Daoy (cell line): Measurements from ENCODE around the gene HTRA3. TPM values are rescaled to one million over a fixed set of nuclear protein-coding genes. Genes with fewer than 3 reads are reported as not detected.

Experiments used
- DNase-seq: peaks from one replicate; pipeline ENCODE4 v3.0.0-alpha.2; 2015; ENCODE audit warnings: low read depth
- total RNA-seq: library from RNA; depleted of rRNA; stranded (reverse); fragments of >200 nt; shearing (Covaris generic); gene quantifications from 2 replicates; pipeline ENCODE4 v1.2.3, GENCODE V29; 2014

The HTRA3 gene
- total RNA-seq, 1 experiment from 2014 or later = 0.11 TPM

DNA sequence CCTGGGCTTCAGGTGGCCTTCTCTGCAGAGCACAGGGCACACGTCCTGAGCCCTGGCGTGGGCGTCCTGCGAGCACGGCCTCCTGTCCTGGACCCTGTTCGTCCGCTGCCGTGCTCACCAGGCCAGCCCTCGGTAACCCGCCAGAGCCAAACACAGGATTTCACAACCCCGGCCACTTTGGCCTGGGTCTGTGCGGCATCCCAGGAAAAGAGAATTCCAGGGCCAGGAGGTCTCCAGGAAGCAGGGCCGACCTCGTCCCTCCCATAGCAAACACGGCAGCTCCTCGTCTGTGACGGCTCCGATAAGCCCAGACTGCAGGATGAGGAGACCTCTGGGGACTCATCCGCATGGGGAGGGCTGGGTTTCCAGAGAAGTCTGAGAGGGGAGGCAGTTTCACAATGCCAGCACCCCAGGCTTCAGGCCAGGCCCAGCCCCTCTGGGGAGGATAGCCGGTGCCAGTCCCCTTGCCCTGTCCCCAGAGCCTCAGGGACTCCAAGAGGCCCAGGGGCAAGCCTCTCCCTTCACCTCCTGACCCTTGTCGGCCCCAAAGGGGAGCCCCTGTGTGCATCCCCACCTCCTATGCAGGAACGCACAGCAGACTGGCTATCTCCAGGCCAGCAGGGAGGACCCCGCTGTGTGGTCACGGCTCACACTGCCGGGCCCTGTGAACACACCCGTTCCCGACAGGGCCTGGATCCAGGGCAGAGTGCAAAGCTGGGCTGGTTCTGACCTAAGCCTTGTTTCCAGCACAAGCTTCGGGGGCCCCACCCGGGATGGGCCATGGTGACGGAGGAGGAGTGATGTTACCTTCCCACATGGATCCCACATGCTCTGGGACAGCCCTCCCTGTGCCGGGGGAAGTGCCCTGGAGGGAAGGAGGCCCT, 22.3 kb upstream of the HTRA3 start:
- no peak for DNase-seq

DNA sequence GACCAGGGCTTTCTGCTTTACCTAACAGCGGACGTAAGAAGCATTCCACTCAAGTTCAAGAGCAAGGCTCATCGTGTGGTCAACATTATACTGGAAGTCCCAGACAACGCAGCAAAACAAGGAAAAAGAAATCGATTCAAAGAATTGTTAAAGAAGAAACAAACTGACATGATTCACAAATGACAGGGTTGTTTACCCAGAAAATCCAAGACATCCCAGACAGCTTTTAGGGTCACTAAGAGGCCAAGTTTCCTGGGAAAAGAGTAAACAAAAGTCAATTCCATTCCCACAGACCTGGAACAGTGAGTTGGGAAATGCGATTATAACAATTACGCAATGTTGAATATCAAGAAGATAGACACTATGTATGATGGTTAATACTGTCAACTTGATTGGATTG, 21.5 kb upstream of the HTRA3 start:
- no peak for DNase-seq

DNA sequence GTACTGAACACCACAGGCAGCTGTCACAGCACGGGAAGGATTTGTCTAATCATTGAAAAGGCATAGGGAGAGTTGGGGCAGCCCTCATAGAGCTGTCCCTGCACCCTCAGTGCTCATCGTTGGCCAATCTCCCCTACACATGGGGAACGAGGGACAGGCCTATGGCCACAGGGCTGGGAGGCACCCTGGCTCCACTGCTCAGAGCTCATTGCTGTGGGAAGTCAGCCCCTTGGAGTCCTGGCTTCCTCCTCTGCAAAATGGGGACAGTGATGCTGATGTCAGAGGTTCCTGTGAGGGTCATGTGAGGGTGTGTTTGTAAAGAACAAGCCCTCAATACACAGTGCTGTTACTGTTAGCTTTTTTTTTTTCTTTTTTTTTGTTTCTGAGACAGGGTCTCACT, 19.3 kb upstream of the HTRA3 start:
- no peak for DNase-seq

DNA sequence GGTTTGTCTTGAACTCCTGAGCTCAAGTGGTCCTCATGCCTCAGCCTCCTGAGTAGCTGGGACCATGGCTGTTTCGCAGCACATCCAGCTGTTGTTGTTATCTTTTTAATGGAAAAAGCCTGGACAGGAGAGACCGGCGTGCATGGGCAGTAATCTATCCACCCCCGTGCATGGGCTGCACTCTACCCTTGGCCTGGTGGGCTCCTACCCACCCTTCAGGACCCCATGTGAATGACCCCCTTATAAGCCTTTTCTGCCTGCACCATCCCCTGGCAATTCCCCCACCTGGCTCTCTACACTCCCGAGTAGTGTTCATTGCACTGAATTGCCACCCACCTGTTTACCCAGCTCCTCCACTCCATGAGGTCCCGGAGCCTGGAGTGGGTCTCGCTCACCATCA, 18.9 kb upstream of the HTRA3 start:
- DNase-seq = no peak

DNA sequence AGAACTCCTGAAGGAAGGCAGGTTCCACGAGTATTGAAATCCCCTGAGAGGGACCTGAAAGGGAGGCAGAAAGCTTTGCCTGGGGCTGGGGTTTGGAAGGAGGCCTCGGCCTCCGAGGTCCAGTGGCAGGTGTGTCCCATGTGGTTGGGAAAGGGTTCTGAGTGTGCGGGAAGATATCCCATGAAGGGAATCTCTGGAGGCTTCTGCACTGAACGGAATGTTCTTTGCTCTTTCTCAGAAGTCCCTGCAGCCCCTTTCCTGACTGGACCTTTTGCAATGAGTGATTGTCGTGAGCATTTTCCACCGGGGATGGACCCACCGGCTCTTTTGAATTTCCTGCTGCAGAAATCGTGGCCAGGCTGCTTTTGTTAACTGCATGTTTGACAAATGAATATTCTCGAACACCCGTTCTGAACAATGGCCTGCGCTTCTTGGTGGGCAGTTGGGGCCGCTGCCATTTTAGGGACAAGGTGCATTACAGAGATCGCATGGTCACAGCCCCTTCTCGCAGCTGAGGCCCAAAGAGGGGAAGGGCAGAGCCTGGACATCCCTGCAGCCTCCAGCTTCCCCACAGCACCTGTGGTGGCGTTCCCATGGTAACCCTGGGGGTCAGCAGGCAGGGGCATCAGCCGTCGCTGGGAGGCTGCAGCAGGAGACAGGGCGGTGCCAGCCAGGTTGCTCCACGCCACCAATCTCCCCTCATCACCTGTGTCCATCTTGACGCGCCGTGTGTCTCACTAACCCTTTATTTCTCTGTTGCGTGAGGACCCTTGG, 18.3 kb upstream of the HTRA3 start:
- no peak for DNase-seq

DNA sequence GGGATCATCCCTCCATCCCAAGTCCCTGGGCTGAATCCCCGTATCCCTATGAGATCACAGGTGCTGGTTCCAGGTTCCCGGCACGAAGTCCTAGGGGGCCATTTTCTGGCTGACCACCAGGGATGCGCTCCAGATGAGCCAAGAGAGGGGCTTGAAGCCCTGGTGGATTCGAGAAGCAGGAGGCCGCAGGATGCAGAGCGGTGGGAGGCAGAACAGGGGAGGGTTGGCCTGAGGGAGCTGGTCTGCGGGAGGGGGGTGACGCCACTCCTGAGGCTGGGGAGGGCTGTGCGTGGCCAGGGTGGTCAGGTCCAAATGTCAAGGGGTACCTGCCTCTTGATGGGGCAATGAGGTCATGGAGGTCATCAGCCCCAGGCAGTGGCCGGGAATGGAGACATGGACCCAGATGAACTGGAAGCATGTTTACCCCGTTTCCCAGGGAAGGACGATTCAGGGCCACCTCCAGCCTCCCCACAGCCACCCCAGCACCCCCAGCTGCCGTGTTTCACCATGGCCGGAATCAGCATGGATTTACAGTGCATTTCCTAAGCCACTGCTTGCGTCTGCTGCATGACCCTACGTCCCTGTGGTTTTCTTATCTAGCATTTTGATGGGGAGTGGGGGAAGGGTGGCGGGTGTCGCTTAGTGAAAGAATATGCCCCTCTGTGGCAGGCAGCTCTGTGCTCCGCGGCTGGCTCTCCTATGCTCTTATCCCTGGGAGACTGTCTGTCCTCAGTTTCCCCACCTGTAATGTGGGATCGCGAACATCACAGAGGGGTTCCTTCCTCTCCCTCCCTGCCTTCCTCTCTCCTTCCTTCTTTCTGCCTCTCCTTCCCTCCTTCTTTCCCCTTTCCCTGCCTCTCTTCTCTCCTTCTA, 17.0 kb upstream of the HTRA3 start:
- no peak for DNase-seq

DNA sequence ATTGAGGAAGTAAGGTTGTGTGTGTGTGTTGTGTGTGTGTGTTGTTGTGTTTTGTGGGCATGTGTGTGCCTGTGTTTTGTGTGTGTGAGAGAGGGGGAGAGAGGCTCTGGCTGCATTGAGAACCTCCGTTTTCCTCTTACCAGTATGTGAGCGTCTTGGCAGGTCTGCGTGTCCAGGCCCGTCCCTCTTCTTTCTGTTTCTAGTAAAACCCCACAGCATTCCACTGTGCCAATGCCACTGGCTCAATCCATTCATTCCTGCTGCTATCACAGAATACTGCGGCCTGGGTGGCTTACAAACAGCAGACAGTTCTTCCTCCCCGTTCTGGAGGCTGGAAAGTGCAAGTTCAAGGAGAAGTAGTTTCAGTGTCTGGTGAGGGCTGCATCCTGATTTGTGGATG, 15.5 kb upstream of the HTRA3 start:
- DNase-seq = no peak

DNA sequence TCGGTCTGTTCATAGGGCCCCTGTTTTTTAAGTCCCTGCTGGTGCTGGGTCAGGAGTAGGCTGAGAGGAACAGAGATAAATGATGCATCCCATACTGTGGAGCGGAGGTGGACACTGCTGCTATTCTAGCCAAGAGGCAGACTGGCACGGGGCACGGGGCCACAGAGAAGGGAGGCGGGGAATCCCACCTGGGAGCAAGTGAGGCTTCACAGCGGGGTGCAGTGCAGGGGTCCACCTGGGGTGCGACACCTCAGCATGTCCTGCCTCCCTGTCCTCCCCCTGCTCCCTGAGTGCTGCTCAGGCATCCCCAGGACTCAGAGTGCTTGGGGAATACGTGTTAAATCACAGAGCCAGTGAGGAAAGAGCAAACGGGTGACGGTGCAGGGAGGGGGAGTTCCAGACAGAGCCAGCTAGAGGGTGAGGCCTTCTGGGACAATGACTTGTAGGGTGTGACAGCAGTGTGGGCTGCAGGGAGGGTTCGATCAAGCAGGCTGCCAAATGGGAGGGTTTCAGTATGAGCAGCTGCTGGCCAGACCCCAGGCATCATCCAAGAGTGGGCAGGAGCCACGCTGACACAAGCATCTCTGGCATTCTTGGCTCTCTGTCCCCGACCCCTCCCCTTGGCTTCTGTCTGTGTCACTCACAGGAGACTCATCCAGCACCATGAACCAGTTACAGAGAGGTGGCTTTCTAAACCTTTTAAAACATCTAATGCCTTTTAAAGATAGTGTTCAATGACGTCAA, 13.7 kb upstream of the HTRA3 start:
- peak; percentile 39 for DNase-seq

DNA sequence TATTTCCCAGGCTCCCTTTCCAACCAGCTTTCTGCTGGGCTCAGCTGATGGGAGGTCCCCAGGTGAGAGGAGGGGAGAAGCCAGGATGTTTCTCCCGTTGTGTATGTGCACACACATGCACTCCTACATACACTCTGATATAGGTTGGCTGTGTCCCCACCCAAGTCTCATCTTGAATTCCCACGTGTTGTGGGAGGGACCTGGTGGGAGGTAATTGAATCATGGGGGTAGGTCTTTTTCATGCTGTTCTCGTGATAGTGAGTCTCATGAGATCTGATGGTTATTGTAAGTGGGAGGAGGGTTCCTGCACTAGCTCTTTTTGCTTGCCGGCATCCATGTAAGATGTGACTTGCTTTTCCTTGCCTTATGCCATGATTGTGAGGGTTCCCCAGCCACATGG, 11.7 kb upstream of the HTRA3 start:
- DNase-seq = no peak

DNA sequence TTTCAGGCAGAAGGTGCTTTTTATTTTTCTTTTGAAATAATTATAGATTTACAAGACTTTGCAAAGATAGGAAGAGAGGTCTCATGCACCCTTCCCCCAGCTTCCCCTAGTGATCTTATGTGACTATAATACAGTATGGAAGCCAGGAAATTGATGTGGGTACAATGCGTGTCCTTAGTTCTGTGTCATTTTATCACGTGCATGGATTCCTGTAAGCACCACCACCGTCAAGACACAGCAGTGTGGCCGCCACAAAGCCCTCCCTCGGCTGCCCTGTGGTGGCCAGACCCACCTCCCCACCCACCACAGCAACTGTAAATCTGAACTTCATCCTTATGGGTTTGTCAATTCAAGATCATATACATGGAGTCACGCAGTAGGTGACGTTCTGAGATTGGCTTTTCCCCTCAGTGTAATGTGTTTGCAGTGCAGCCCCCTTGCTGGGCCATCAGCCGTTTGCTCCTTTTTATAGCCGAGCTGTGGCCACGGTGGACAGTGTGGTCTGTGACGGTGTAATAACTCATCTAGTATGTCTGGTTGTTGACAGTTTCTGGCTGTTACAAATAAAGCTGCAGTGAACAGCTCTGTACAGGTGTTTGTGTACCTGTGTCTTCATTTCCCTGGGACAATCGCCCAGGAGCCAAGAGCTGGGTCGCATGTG, 10.9 kb upstream of the HTRA3 start:
- DNase-seq = no peak

DNA sequence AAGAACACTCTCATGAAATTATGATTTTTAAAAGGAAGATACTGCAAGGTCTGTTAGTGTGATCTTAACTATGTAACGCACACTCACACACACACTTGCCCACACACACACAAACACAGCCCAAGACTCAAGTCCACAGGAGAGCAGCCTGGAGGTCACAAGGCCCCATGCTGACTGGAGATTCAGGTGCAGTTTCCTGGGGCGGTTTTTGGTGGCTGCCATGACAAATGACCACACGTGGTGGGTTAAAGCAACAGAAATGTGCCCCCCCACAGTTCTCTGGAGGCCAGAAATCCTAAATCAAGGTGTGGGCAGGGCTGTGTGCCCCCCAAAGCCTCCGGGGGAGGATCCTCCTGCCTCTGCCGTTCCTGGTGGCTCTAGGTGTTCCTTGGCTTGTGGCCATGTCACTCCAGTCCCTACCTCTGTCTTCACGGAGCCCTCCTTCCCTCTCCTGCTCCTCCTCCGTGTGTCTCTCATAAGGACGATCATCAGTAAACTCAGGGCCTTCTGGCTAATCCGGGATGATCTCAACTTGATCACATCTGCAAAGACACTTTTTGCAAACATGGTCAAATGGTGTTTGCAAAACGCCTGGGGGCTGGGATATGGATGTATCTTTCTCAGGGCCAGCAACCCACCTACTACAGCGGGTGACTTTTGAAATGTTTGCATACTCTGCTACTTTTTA, 9.7 kb upstream of the HTRA3 start:
- no peak for DNase-seq

DNA sequence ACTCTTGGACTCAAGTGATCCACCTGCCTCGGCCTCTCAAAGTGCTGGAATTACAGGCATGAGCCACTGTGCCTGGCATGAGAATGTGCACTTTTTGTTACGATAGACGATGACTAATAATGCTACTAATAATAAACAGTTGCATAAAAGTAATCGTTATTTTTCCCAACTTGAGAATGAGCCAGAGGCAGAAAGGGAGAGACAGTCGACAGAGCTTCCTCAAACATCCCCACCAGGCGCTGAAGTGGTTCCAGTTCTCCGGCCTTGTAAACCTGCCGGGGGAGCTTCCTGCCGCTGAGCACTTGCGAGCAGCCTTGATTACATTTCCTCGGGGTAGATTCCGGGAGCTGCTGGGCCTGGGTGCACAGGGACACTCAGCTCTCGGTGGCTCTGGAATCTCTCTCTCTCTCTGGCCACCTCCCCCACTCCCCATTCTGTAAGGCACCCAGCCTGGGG, 8.9 kb upstream of the HTRA3 start:
- DNase-seq = peak; percentile 68

DNA sequence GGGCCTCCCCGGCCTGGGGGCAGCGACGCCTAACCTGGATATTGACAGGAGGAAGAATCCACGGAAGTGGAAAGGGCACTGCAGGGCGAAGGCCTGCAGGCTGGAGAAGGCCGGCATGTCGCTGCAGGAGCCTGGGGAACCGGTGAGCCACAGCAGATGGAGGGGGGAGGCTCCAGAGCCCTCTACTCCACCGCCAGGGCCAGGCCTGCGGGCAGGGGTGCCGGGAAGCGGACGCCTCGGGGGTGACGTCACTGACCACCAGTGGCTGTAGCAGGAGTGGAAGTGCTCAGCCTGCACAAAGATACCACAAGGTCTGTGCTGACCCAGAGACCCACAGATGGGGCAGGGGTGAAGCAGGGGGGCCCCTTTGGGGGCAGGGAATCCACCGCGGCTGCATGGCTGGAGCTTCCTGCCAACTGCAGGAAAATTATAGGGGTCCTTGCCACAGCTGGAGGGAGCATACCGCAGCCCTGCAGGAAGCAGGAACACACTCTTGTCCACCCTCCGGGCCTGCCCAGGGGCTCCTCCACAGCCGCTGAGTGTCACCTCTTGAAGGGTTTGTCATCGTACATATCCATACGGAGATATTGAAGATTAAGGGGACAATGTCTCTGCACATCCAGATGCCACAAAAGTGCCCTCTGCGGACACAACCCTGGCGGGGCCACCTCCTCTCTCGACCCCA, 7.6 kb upstream of the HTRA3 start:
- DNase-seq = peak; percentile 70

DNA sequence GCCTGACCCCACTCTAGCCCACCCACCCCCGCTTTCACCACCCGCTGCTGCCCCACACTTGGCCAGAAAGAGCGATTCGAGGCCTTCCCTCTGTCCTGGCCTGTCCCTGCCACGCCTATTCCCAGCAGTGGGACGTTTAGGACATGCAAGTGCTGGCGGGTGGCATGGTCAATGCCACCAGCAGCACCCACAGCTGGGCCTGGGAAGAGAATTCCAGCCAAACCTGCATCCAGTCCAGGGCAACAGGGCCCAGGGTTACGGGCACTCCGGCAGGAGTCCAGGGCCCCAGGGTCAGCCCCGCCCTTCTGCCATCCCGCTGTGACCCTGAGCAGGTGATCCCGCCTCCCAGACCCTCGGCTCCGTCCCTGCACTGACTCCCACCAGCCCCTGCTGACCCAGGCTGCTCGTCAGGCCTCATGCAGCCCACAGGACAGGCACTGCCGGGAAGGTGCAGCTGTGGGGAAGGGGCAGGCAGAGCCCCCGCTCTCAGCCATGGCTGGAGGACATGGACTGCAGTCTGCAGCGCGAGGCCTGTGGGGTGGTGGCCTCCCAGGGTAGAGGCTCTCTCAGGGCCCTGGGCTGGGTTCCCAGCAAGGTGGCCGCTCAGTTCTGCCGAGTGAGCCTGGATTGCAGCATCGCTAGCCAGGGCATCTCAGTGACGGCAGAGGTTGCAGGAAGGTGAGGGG, 6.8 kb upstream of the HTRA3 start:
- no peak for DNase-seq

DNA sequence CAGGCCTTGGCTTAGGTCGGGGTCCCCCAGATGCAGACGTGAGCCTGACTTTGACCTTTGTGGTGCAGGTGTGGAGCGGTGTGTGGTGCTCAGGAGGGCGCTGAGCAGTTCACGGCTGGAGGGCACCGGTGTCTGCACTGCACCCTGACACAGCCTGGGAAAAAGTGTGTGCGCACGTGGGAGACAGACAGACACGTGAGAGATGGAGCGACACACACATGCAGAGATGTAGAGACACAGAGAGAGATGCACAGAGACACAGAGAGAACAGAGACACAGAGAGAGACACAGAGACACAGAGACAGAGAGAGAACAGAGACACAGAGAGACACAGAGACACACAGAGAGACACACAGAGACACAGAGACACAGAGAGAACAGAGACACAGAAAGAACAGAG, 6.2 kb upstream of the HTRA3 start:
- no peak for DNase-seq

DNA sequence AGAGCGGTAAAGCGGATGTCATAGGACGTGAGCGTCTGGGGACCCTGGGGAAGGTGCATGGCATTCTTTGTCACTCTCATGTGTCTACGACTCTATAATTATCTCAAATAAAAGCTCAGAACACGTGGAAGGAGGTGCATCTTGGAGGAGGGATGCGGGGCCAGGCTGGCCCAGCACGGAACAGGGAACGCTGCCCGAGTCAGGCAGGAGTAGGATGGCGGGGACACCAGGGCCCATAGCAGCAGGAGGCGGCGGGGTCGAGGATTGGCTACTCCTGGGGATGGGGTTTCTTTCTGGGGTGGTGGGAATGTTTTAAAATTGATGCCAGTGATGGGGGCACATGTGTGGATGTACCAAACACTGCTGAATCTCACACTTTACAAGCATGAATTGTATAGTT, 5.4 kb upstream of the HTRA3 start:
- DNase-seq = no peak

DNA sequence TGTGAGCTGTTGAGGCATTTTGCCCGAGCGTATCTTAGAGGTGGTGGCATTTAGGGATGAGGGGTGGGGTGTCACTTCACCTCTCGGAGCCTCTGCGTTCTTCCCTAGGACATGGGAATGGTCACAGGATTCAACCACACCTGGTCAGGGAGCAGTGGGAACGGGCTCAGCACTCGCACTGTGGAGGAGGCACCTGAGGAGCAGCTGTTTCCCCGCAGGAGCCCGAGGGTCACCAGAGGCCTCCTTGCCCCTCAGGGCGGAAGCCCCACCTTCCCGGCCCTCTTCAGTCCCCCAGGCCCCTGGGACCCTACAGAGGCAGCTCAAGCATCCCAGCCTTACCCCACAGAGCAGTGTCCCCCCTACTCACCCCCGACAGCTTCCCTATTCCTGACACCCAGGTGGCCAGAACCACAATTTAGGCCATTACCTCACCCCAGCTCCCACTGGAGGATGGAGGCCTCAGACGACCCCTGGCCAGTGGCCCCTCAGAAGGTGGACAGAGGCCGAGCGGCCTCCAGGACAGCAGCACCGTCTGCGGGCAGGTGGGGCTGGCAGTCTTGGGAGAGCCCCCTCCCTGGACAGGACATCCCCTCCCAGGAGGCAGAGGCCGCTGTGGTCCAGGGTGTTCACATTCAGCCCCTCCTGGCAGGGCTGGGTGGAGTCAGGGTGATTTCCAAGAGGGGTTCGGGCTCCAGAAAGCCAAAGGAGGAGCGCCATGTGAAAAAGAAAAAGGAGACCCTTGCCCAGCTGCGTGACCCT, 4.2 kb upstream of the HTRA3 start:
- DNase-seq = no peak

DNA sequence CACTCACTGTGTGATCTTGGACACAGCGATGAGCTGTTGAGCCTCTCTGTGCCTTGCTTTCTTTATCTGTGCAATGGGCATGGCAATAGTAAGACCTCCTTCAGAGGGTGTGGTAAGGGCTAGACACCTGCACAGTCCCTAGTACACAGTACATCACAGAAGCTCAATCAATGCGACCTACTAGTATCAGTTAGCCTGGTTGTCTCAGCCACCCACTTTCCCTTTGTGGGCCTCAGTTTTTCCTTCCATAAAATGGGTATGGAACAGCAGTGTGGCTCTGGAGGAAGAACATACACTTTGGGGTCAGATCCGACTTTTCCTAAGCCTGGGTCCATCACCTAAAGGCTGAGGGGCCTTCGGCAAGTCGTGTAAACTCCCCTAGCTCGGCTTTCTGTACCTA, 3.5 kb upstream of the HTRA3 start:
- DNase-seq = no peak
